Inflammatory macrophage treated with lipopolysaccharide for 1 hour (primary cell): ENCODE results near the gene ARHGAP23.
A peak's percentile ranks its signal among the peaks of the same experiment; 100 is the strongest.
"Not testable (repeated sequence)": the region's sequence is repeated elsewhere in the genome, so short reads cannot be mapped to it uniquely, and the experiment has no call there.

ENCODE experiments used
- DNase-seq, 2 donors: peaks; one replicate each; pipeline ENCODE4 v3.0.0-alpha.2; 2020 to 2022

ARHGAP23 gene

DNA sequence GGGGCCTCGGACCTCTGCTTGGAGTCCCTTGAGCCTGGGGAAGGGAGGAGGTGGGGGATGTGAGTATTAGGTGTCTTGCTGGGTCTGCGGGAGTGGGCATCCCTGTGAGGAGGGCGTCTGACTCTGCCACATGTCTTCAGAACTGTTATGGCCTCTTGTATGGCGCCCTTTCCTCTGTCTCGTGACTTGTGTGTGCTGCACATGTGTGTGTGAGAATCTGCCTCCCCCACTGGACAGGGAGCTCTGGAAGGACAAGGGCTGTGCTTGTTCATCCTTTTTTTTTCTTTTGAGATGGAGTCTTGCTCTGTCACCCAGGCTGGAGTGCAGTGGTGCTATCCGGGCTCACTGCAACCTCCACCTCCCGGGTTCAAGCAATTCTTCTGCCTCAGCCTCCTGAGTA lies 33.4 kb downstream of the ARHGAP23 start:
- DNase-seq = no peak

DNA sequence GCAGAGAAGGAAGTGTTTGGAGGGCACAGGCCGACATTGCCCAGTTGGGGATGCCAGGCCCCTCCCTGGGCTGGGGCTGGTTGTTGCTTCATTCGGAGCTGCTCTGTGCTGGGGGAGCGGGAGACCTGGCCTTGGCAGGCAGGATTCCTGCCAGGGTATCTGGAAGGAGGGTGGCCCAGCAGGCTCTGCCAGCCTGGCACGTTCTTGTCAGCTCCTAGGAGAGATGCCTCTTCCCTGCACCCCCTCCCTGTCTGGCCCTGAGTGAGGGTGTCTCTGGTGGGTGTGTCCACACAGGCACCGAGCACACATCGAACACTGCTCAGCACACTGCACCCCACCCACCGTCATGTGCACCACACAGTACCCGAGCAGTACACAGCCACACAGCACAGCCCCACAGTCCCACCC lies 35.2 kb downstream of the ARHGAP23 start:
- DNase-seq = no peak

DNA sequence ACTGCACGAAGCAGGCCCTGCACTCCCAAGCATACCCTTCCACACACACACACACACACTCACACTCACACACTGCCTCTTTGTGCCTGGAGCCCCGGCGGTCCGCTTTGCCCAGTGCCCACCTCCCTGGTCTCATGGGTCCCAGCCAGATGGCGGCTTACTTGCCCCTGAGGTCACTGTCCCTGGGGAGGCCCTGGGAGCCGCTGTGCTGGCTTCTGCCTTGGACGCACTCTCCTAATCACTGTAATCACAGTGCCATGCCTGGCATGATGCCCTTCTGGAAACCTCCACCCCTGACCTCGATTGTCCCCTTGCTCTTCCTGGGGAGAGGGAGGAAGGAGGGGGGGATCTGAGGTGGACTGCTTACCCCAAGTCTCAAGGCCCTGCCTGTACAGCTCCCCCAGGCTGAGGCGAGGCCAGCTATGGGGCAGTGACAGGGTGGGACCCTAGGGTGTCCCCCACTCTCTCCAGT lies 36.0 kb downstream of the ARHGAP23 start:
- DNase-seq = no peak

- no peak for DNase-seq
Observed at GRCh38 chr17:38464723-38465390, 36.6 kb downstream of the ARHGAP23 start.

GRCh38 chr17:38465391-38466345 lies 37.4 kb downstream of the ARHGAP23 start:
- no peak for DNase-seq

DNA sequence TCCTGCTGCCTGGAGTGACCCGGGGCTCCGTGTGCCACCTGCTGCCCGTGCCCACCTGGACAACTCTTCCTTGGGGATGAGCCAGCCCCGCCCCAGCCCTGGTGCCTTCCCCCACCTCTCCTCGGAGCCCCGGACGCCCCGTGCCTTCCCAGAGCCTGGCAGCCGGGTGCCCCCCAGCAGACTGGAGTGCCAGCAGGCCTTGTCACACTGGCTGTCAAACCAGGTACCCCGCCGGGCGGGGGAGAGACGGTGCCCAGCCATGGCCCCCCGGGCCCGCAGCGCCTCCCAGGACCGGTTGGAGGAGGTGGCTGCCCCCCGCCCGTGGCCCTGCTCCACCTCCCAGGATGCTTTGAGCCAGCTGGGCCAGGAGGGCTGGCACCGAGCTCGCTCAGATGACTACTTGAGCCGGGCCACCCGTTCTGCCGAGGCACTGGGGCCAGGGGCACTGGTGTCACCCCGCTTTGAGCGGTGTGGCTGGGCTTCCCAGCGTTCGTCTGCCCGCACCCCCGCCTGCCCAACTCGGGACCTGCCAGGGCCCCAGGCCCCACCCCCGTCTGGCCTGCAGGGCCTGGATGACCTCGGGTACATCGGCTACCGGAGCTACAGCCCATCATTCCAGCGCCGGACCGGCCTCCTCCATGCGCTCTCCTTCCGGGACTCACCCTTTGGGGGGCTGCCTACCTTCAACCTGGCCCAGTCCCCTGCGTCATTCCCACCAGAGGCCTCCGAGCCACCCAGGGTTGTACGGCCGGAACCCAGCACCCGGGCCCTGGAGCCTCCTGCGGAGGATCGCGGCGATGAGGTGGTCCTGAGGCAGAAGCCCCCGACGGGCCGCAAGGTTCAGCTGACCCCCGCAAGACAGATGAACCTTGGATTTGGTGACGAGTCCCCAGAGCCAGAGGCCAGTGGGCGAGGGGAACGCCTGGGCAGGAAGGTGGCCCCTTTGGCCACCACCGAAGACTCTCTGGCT lies 38.4 kb downstream of the ARHGAP23 start:
- no peak for DNase-seq

DNA sequence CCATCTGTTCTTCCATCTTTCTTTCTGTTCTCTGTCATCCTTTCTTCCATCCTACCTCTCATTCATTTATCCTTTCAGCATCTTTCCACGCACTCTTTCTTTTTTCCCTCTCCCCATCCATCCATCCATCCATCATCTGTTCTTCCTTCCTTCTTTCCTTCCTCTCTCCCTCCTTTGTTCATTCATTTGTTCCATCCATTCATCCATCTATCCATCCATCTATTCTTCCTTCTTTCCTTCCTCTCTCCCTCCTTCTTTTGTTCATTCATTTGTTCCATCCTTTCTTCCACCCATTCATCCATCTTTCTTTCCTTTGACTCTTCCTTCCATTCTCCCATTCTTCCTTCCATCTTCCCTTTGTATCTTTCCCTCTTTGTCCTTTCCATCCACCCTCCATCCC lies 39.2 kb downstream of the ARHGAP23 start:
- no peak for DNase-seq

- no peak for DNase-seq
Observed at GRCh38 chr17:38469875-38470274, 41.6 kb downstream of the ARHGAP23 start.

DNA sequence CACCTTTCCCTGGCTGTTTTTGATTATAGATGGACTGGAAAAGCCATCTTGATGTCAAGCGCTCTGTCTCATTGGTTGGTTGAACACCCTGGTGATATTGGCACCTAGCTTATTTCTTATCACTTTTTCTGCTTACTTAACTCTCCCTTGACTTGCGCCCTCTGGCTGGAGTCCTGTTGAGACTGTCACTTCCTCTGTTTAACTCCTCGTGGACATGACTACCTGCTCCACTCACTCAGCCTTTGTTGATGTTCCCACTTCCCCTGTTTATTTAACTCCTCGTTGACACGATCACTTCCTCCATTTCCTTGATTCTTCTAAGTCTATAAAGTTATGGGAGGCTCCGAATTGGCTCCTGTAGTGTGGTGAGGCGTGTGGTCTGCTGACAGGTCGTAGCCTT lies 43.0 kb downstream of the ARHGAP23 start:
- not testable (repeated sequence) for DNase-seq

GRCh38 chr17:38474666-38475065 lies 46.4 kb downstream of the ARHGAP23 start:
- not testable (repeated sequence) for DNase-seq

GRCh38 chr17:38476549-38476948 lies 48.3 kb downstream of the ARHGAP23 start:
- no peak for DNase-seq

DNA sequence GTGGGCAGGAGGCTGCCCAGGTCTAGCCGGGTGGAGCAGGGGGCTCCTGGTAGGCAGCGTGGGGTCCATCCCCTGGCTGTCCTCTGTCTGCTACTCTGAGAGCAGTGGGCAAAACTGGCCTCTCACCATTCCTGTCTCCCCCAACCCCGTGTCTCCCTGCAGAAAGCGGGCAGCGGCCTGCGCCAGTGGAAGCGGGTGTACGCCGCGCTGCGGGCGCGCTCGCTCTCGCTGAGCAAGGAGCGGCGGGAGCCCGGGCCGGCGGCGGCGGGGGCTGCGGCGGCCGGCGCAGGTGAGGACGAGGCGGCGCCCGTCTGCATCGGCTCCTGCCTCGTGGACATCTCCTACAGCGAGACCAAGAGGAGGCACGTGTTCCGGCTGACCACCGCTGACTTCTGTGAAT lies 49.2 kb downstream of the ARHGAP23 start:
- not testable (repeated sequence) for DNase-seq

GRCh38 chr17:38477951-38478350 lies 49.7 kb downstream of the ARHGAP23 start:
- DNase-seq = not testable (repeated sequence)

DNA sequence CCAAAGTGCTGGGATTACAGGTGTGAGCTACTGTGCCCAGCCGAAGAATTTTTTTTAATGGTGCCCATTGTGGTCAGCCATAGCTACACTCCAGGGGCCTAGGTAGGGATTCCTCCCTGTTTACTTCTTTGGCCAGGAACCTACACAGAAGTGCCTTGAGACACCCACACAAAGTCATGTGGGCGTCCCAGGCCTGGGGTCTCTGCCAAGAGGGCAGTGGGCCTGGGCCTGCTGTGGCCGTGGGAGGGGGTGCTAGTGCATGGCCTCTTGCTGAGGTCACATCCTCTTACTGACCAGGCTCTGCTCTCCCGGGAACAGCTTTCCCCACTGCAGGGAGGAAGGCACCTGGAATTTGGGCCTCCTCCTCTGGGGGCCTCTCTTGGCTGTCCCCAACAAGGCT lies 50.4 kb downstream of the ARHGAP23 start:
- not testable (repeated sequence) for DNase-seq

- not testable (repeated sequence) for DNase-seq
Observed at GRCh38 chr17:38482039-38482699, 53.9 kb downstream of the ARHGAP23 start.

DNA sequence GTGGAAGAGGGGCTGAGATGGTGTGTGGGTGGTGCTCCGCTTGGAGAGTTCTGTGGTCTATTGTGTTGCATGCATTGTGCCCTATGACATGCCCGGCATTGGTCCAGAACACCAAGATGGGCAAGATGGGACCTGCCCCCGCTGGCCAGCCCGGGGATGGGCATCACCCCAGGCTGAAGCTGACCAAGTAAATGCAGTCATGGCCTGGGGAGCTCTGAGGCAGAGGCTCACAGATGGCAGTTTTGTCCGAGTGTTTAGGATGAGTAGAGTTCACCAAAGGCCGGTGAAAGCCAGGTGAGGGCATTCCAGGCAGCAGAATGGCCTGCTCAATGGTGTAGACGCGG lies 54.4 kb downstream of the ARHGAP23 start:
- DNase-seq = not testable (repeated sequence)

DNA sequence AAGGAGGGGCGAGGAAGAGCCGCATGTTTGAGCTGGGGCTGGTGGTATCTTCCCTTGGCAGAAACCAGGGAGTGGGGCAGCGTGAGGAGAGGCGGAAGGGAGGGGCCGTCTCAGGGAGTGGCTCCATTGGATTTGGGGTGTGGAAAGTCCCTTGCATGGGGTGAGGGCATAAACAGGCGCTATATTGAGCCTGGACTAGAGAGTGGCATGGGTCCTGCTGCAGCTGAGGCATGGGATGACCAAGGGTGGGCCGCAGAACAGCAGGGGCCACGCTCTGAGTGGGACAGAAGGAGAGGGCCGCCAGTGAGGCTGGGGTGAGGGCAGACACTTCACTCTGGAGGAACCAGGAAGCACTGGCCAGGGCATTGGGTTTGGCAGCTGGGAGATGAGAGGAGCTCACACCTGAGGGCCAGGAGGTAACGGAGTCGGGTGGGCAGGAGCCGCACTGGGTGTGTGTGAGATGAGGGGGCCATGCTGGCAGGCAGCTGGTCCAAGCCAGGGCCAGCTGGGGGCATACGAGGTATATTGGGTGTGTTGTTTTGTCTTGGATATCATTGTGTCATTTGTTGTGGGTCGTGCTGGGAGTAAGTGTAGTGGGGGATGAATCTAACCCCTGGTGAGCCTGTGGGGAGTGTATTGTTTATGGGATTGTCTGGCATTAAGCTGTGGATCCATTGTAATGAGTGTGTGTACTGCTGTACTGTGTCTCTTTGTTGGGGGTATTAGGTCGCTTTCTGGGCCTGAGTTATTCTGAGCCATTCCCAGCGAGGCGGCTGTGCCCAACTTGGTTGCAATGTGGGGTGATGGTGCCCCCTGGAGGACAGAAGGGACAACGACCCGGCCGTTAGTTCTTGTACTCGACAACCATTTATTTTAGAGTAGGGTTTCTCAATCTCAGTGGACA lies 56.2 kb downstream of the ARHGAP23 start:
- peak; percentile 56 to 88 for DNase-seq

DNA sequence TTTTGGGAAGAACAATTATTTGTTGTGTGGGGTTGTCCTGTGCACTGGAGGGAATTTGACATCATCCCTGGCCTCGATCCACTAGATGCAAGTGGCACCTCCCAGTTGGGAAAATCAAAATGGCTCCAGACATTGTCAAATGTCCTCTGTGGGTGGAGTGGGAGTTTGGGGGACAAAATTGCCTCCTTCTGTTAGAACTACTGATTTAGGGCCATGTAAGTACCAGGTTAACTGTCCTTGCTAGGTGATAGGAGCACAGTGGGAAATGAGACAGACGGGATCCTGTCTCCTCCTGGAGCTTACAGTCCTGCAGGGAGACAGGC lies 56.8 kb downstream of the ARHGAP23 start:
- no peak for DNase-seq

- peak; percentile 15 to 45 for DNase-seq
Observed at GRCh38 chr17:38485681-38486298, 57.5 kb downstream of the ARHGAP23 start.

DNA sequence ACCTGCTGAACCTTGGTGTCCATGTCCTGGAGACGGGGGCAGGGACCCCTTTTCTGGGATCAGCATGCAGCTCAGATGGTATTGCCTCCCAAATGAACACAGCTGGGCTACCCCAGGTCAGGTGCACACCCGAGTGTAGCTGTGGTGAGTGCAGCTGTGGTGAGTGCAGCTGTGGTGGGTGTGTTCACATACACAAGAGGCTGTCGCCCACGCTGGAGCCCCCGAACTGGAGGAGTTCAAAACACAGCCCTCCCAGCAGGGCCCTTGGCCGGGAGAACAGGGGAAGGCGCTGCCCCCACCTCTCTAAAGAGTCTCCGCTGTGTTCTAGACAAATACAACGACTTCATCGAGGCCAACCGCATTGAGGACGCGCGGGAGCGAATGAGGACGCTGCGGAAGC lies 61.5 kb downstream of the ARHGAP23 start:
- not testable (repeated sequence) for DNase-seq
